Progenitor cell of endocrine pancreas (in vitro differentiated cells): ENCODE data around the gene USP10. TPM values are rescaled to one million over a fixed set of nuclear protein-coding genes. Genes with fewer than 3 reads are reported as not detected.

Experiments used
- DNase-seq: peaks from one replicate; pipeline ENCODE4 v3.0.0; 2021; ENCODE audit warnings: low spot score; ENCODE audit not compliant: unreplicated experiment
- H3K27ac Mint-ChIP-seq: 2 replicates; pipeline ENCODE4 v1.8.0; 2021; ENCODE audit warnings: mild to moderate bottlenecking, moderate library complexity, mixed read lengths
- H3K27me3 Mint-ChIP-seq: 2 replicates; pipeline ENCODE4 v1.8.0; 2021; ENCODE audit warnings: mixed read lengths
- H3K36me3 Mint-ChIP-seq: 2 replicates; pipeline ENCODE4 v1.8.0; 2022; ENCODE audit warnings: mixed read lengths; ENCODE audit not compliant: insufficient read depth
- H3K4me1 Mint-ChIP-seq: 2 replicates; pipeline ENCODE4 v1.8.0; 2021; ENCODE audit warnings: low read depth, mixed read lengths
- H3K4me3 Mint-ChIP-seq: 2 replicates; pipeline ENCODE4 v1.8.0; 2021; ENCODE audit warnings: low read depth, mild to moderate bottlenecking, moderate library complexity, mixed read lengths
- H3K9me3 Mint-ChIP-seq: 2 replicates; pipeline ENCODE4 v1.8.0; 2021; ENCODE audit warnings: low read depth, mixed read lengths
- total RNA-seq: library from RNA; stranded (reverse); gene quantifications from 2 replicates; pipeline ENCODE4 v1.2.1, GENCODE V29; 2021
- TF ChIP-seq, protein P1 (sequence below): fragments of 200-600 bp; sonication (generic); IDR thresholded peaks from one replicate; pipeline ENCODE4 v1.5.0; 2021; ENCODE audit warnings: antibody characterized with exemption, mild to moderate bottlenecking; ENCODE audit not compliant: unreplicated experiment

Gene USP10
- total RNA-seq, 1 donor from 2014 or later = 139 TPM

DNA sequence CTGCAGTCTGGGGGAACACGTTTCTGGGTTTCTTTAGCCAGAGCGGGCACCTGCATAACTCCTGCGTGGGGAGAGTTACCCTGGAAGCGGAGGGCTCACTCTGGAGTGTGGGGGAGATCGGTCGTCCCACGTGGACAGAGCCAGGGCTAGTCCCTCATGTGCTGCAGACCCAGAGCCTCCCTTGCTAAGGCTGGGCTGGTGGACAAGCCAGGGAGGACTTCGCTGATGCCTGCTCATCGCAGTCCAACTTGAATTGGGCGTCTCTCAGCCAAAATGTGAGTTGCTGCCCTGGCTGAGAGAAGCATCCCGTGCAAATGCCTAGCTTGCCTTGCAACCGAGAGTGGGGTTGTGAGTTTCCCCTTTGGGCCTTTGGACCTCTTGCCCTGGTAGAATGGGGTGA lies 121.0 kb downstream of the USP10 start:
- Mint-ChIP-seq H3K9me3 (no peaks in the 10 kb centered on the region), H3K4me1 (peaks cover 4% of the 10 kb centered on the region), H3K4me3 (no peak overlapping the region), H3K27ac (no peak overlapping the region), H3K36me3 (no peaks in the 10 kb centered on the region), H3K27me3 (peaks cover 81% of the 10 kb centered on the region)
- DNase-seq = no peak
- TF ChIP-seq, protein P1, sequence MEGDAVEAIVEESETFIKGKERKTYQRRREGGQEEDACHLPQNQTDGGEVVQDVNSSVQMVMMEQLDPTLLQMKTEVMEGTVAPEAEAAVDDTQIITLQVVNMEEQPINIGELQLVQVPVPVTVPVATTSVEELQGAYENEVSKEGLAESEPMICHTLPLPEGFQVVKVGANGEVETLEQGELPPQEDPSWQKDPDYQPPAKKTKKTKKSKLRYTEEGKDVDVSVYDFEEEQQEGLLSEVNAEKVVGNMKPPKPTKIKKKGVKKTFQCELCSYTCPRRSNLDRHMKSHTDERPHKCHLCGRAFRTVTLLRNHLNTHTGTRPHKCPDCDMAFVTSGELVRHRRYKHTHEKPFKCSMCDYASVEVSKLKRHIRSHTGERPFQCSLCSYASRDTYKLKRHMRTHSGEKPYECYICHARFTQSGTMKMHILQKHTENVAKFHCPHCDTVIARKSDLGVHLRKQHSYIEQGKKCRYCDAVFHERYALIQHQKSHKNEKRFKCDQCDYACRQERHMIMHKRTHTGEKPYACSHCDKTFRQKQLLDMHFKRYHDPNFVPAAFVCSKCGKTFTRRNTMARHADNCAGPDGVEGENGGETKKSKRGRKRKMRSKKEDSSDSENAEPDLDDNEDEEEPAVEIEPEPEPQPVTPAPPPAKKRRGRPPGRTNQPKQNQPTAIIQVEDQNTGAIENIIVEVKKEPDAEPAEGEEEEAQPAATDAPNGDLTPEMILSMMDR = no peak

DNA sequence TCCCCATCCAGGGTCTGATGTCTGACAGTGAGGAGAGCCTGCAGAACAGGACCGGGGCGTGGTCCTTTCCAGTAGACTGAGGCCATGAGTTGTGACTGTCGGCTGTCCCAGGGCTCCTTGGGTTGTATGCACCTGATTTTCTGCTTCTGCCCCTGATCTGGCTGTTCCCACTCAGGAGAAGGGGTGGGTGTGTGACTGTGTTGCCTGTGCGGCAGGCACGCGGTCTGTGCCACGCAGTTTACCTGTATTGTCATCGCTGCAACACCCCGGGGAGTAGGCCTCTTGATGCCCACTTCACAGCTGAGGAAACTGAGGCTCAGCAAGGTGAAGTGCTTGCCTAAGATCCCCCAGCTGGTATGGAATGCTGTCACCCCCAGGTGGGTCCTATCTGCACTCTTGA lies 121.4 kb downstream of the USP10 start:
- Mint-ChIP-seq H3K4me1 (peaks cover 4% of the 10 kb centered on the region), H3K9me3 (no peaks in the 10 kb centered on the region), H3K36me3 (no peaks in the 10 kb centered on the region), H3K4me3 (no peak overlapping the region), H3K27ac (no peak overlapping the region), H3K27me3 (peaks cover 77% of the 10 kb centered on the region)
- TF ChIP-seq, protein P1 = no peak
- DNase-seq = no peak

DNA sequence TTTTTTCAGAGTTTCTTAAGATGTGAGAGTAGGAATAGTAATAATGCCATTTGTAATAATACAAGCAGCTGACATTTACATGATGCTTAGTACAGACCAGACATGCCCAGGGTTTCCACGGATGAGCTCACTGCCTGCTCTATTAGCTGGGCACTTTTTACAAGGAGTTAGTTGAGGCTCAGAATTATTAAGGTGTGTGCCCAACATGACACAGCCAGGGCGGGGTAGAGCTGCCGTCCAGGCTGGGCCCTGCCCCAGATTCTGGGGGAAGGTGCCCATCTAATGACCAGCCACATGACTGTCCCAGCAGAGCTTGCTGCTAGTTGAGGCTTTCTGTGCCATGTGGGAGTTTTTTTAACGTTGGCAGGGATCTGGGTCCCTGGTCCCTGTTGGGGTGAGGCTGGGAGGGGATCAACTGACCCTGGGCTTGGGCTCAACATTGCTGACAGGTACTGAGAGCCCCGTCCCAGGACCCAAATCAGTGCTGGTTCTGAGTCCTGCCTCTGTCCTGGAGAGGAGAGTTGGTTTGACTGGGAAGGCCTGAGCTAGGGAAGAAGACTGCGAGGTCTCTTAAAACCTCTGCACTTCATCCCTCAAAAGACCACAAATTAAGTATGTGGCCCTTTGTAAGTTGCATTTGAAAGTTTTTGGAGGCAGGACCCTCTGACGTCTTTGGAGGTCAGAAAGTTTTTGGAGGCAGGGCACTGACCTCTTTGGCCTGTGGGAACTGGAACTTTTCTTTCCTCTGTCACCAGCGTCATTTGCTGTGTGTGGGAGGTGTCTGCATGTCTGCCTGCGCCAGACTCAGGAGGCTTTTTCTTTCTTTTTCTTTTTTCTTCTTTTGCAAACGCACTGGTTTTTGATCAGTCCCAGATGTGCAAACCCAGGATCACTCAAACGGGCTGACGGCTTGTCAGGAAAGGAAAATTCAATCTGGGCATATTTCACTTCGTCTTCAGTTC lies 122.2 kb downstream of the USP10 start:
- Mint-ChIP-seq H3K36me3 (no peaks in the 10 kb centered on the region), H3K27me3 (peaks cover 72% of the 10 kb centered on the region), H3K4me1 (peaks cover 4% of the 10 kb centered on the region), H3K4me3 (no peak overlapping the region), H3K27ac (no peak overlapping the region), H3K9me3 (no peaks in the 10 kb centered on the region)
- DNase-seq = no peak
- TF ChIP-seq, protein P1 = no peak

- TF ChIP-seq, protein P1 = no peak
- Mint-ChIP-seq H3K4me1 (peaks cover 4% of the 10 kb centered on the region), H3K36me3 (no peaks in the 10 kb centered on the region), H3K27ac (no peak overlapping the region), H3K9me3 (no peaks in the 10 kb centered on the region), H3K27me3 (peaks cover 68% of the 10 kb centered on the region), H3K4me3 (no peak overlapping the region)
- no peak for DNase-seq
Observed at GRCh38 chr16:84822990-84823389, 123.2 kb downstream of the USP10 start.

DNA sequence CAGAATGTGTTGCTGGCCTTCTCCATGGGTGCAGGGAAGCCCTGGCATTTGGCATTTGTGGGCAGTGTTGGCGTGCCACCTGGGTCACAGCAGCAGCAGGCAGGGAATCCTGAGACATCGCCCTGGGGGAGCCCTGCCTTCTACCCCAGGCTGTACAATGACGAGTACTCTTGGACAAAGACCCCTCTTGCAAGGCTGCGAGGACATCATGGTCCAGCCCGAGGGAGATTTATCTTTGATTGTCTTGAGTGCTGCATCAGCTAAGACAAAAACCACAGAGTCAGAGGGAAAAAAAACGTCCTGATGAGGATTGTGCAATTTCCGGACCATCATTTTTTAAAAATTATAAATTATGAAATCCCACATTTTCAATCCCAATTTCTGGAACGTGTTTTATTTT lies 123.7 kb downstream of the USP10 start:
- peaks cover 4% of the 10 kb centered on the region for H3K4me1 Mint-ChIP-seq
- H3K36me3 Mint-ChIP-seq = no peaks in the 10 kb centered on the region
- H3K4me3 Mint-ChIP-seq = no peak overlapping the region
- H3K27me3 Mint-ChIP-seq = peaks cover 69% of the 10 kb centered on the region
- no peak overlapping the region for H3K27ac Mint-ChIP-seq
- DNase-seq = no peak
- TF ChIP-seq, protein P1 = no peak
- no peaks in the 10 kb centered on the region for H3K9me3 Mint-ChIP-seq
